Prostate gland (tissue), 2 donors: ENCODE data around the gene LGR6. TPM values are rescaled to one million over a fixed set of nuclear protein-coding genes. Genes with fewer than 3 reads are reported as not detected.

Source experiments
- DNase-seq: peaks from one replicate; pipeline ENCODE4 v3.0.0-alpha.2; 2019; ENCODE audit warnings: low spot score
- H3K27ac ChIP-seq, 2 donors: fragments of 200-600 bp; sonication (generic); 2 replicates each; pipeline ENCODE4 v1.5.1; 2017 to 2019
- H3K27me3 ChIP-seq: fragments of 200-600 bp; sonication (generic); replicated peaks from 2 replicates; pipeline ENCODE4 v1.5.1; 2019; ENCODE audit not compliant: insufficient read depth
- H3K36me3 ChIP-seq, 2 donors: fragments of 200-600 bp; sonication (generic); 1 replicate in 1 of 2; 2 replicates in 1 of 2; pipeline versions ENCODE4 v1.5.1 to v1.8.1; 2017 to 2019
- H3K4me1 ChIP-seq: fragments of 200-600 bp; sonication (generic); replicated peaks from 2 replicates; pipeline ENCODE4 v1.5.1; 2019
- H3K4me3 ChIP-seq, 2 donors: fragments of 200-600 bp; sonication (generic); 2 replicates each; pipeline ENCODE4 v1.5.1; 2017 to 2019
- H3K9me3 ChIP-seq: fragments of 200-600 bp; sonication (generic); 2 replicates; pipeline ENCODE4 v1.5.1; 2017
- CTCF ChIP-seq, 4 experiments: fragments of 200-600 bp in 2 of 4; fragments of 450-650 bp in 2 of 4; sonication (generic) in 2 of 4; IDR thresholded peaks; 1 replicate in 3 of 4; 2 replicates in 1 of 4; pipeline ENCODE4 v1.5.1; 2016 to 2019; ENCODE audit warnings: antibody characterized with exemption in 4 of 4, mild to moderate bottlenecking in 2 of 4, moderate library complexity in 2 of 4
- POLR2A ChIP-seq: fragments of 450-650 bp; IDR thresholded peaks from one replicate; pipeline ENCODE4 v1.6.1; 2016; ENCODE audit warnings: antibody characterized with exemption, mild to moderate bottlenecking
- POLR2AphosphoS5 ChIP-seq: sonication (generic); formaldehyde crosslinking; IDR thresholded peaks from one replicate; pipeline ENCODE4 v1.6.1; 2017; ENCODE audit warnings: antibody characterized with exemption
- WGBS: methylation state at CpG from one replicate; pipeline ENCODE4 v1.1.5; 2018; 5-methylcytosine and 5-hydroxymethylcytosine counted together
- intact Hi-C: fragments of 100-400 bp; cut with DNase I; formaldehyde crosslinking; loops from one replicate; pipeline ENCODE4 v1.14.2; 2022
- total RNA-seq, 2 donors: library from RNA; depleted of rRNA; stranded (reverse); fragments of >200 nt; gene quantifications; one replicate each; pipeline ENCODE4 v1.1.0, GENCODE V29; 2016

LGR6 gene
- total RNA-seq, 2 donors from 2014 or later = 8.0 to 25.6 TPM

DNA sequence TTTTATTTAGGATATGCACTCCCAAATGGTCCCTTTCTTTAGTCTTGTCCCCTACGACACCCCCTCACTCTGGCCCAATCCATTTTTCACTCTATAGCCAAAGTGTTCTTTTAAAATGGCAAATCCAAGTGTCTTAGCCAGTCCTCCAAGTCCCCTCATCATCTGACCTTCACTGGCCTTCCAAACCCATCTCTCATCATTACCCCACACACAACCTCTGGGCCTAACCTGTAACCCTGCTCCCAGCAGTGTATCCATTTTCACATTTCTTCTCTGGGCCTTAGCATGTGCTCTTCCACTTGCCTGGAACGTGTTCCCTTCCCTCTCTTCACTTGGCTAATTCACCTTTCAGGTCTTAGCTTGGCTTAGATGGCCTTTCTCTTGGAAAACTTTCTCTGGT, 42.6 kb upstream of the LGR6 start:
- no peak for TF ChIP-seq CTCF (IDR thresholded peaks at IDR 0.05)
- TF ChIP-seq POLR2A = no peak
- TF ChIP-seq POLR2AphosphoS5 = no peak
- Histone ChIP-seq H3K27me3 (no peaks in the 10 kb centered on the region), H3K9me3 (no peaks in the 10 kb centered on the region), H3K36me3 (no peaks in the 10 kb centered on the region), H3K27ac (no peak overlapping the region), H3K4me1 (no peaks in the 10 kb centered on the region), H3K4me3 (no peak overlapping the region)
- no peak for DNase-seq
- WGBS = 88% methylated on average over 2 of the region's 2 CpGs
- intact Hi-C loops = no loop called here

- Histone ChIP-seq H3K27ac (no peak overlapping the region), H3K4me1 (no peaks in the 10 kb centered on the region), H3K4me3 (no peak overlapping the region), H3K36me3 (no peaks in the 10 kb centered on the region), H3K9me3 (no peaks in the 10 kb centered on the region), H3K27me3 (no peaks in the 10 kb centered on the region)
- DNase-seq = no peak
- WGBS = 89% methylated on average over 10 of the region's 10 CpGs
- TF ChIP-seq POLR2A = no peak
- TF ChIP-seq CTCF (IDR thresholded peaks at IDR 0.05) = no peak
- TF ChIP-seq POLR2AphosphoS5 = no peak
- intact Hi-C loops = no loop called here
Observed at GRCh38 chr1:202152399-202152798, 41.2 kb upstream of the LGR6 start.

DNA sequence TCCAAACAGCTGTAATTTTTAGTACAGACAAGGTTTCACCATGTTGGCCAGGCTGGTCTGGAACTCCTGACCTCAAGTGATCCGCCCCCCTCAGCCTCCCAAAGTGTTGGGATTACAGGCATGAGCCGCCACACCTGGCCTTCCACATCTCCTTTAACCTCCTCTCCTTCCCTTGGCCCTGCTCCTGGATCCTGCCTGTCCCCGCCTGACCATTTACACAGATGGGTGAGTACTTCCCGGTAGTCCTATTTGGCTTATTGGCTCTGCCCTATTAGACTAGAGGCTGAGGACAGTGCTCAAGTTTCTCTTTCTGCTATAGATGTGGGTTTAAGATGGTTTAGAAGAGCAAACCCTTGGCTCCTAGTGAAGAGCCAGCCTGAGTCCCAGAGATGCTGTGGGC, 40.3 kb upstream of the LGR6 start:
- WGBS = 86% methylated on average over 4 of the region's 4 CpGs
- Histone ChIP-seq H3K36me3 (no peaks in the 10 kb centered on the region), H3K4me1 (no peaks in the 10 kb centered on the region), H3K27me3 (no peaks in the 10 kb centered on the region), H3K4me3 (no peak overlapping the region), H3K9me3 (no peaks in the 10 kb centered on the region), H3K27ac (no peak overlapping the region)
- TF ChIP-seq POLR2AphosphoS5 (no peak), CTCF (IDR thresholded peaks at IDR 0.05) (no peak), POLR2A (no peak)
- no peak for DNase-seq
- intact Hi-C loops = no loop called here

DNA sequence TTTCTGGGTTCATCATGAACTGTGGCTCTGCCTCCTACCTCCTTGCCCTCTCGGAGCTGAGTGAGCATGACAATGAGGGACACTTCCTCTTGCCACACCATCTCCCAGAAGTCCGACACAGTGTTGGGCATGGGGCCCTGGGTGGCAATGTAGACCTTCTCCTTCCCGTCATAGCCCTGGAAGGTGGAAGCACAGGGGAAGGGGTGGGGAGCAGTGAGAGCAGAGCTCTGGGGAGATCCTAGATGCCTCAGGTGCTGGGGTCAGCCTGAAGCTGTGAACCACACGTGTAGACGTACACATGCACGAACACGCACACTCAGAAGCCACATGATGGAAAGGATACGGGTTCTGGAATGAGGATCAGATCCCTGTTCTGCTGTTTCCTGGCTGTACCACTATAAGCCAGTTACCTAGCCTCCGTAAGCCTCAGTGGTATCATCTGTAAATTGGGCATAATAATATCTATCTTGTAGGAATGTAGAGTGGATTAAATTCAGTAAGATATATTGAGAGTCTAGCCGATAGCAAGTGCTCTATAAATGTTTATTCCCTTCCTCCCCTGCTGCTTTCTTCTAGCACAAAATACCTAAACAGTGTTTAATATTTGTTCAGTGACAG, 39.3 kb upstream of the LGR6 start:
- H3K27ac ChIP-seq = no peak overlapping the region
- no peak for DNase-seq
- H3K27me3 ChIP-seq = no peaks in the 10 kb centered on the region
- no peaks in the 10 kb centered on the region for H3K4me1 ChIP-seq
- WGBS = 88% methylated on average over 10 of the region's 10 CpGs
- intact Hi-C loops = no loop called here
- no peak overlapping the region for H3K4me3 ChIP-seq
- H3K36me3 ChIP-seq = no peaks in the 10 kb centered on the region
- TF ChIP-seq POLR2AphosphoS5 (no peak), POLR2A (no peak), CTCF (IDR thresholded peaks at IDR 0.05) (no peak)
- H3K9me3 ChIP-seq = no peaks in the 10 kb centered on the region

DNA sequence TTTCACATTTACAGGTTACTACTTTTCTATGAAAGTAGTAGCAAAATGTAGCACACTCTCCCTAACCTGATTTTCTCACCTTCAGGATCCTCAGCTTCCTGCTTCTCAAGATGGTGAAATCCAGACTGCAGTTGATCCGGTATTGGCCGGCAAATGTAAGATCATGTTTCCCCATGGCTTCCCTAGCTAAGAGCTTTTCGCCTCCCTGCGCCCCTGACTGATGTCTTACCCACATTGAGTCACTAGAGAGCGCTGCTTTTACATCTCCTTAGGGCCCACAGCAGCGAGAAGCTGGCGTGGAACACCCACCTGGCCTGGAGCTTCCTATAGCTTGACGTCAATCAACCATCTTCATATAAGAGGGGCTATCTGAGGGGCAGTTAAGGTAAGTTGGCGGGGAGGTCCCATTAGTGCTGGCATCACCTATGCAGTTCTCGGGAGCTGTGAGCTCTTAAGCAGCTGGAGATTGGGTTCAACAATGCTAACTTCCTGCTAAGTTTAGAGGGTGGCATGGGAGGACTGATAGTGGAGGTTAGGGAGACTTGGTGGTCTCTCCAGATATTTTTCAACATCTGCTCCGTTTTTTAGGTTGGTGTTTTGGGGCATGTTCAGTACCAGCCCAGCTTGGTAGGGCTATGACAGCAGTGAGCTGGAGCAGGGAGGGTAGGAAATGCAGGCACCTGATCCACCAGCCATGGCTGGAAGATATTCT, 38.7 kb upstream of the LGR6 start:
- DNase-seq = no peak
- H3K27ac ChIP-seq = no peak overlapping the region
- H3K27me3 ChIP-seq = no peaks in the 10 kb centered on the region
- H3K4me1 ChIP-seq = no peaks in the 10 kb centered on the region
- intact Hi-C loops = no loop called here
- no peaks in the 10 kb centered on the region for H3K9me3 ChIP-seq
- no peak overlapping the region for H3K4me3 ChIP-seq
- TF ChIP-seq POLR2A (no peak), CTCF (IDR thresholded peaks at IDR 0.05) (peak in 2 of 4 experiments; percentile 20 to 31)
- no peaks in the 10 kb centered on the region for H3K36me3 ChIP-seq
- WGBS = 40% methylated on average over 11 of the region's 11 CpGs
